NCI-H2081 treated with DMSO at 0.1 percent for 48 hours (cell line): ENCODE measurements around the gene INSL3.
A peak's percentile ranks its signal among the peaks of the same experiment; 100 is the strongest.

Experiments
- DNase-seq: peaks from one replicate; lab custom pipeline; 2025; lab: John Stamatoyannopoulos, UW

Gene INSL3

GRCh38 chr19:17821190-17821589 is at the start of gene INSL3:
Gene INSL3 (minus strand): TSS chr19:17821519. CDS start chr19:17821506, 13 bp downstream.
- no peak for DNase-seq

GRCh38 chr19:17869114-17869608 is 47.8 kb upstream of the INSL3 start:
- no peak for DNase-seq

GRCh38 chr19:17868669-17869068 is 47.4 kb upstream of the INSL3 start:
- DNase-seq, result no peak

- DNase-seq, result no peak
Observed at GRCh38 chr19:17866964-17867486, 45.7 kb upstream of the INSL3 start.

- no peak for DNase-seq
Observed at GRCh38 chr19:17866312-17866963, 45.1 kb upstream of the INSL3 start.

- DNase-seq, result no peak
Observed at GRCh38 chr19:17865364-17866311, 44.3 kb upstream of the INSL3 start.

GRCh38 chr19:17863520-17864182 is 42.3 kb upstream of the INSL3 start:
- DNase-seq, result no peak

- DNase-seq, result no peak
Observed at GRCh38 chr19:17862711-17863519, 41.6 kb upstream of the INSL3 start.

- DNase-seq, result no peak
Observed at GRCh38 chr19:17861542-17862402, 40.5 kb upstream of the INSL3 start.

- no peak for DNase-seq
Observed at GRCh38 chr19:17860993-17861360, 39.7 kb upstream of the INSL3 start.

GRCh38 chr19:17860331-17860992 is 39.1 kb upstream of the INSL3 start:
- no peak for DNase-seq

GRCh38 chr19:17859533-17860330 is 38.4 kb upstream of the INSL3 start, which contains the start of gene RPL18A:
Gene RPL18A (plus strand): TSS chr19:17859910. CDS start chr19:17859957, 47 bp downstream.
- DNase-seq, result peak; percentile 98

- peak; percentile 14 for DNase-seq
Observed at GRCh38 chr19:17855280-17856152, 34.2 kb upstream of the INSL3 start.

- DNase-seq, result no peak
Observed at GRCh38 chr19:17854061-17854460, 32.7 kb upstream of the INSL3 start.

- DNase-seq, result no peak
Observed at GRCh38 chr19:17848595-17849292, 27.4 kb upstream of the INSL3 start.

GRCh38 chr19:17847538-17848366 is 26.4 kb upstream of the INSL3 start, which contains the start of gene JAK3:
Gene JAK3 (minus strand): TSS chr19:17847982. CDS start chr19:17844417, 3,565 bp downstream.
- DNase-seq, result no peak
